HPDE6-E6E7 (cell line): ENCODE results near the gene SNX33.
"Not testable (repeated sequence)": the region's sequence is repeated elsewhere in the genome, so short reads cannot be mapped to it uniquely, and the experiment has no call there.

Experiments used
- DNase-seq: peaks from one replicate; pipeline ENCODE4 v3.0.0; 2011; ENCODE audit warnings: missing footprints; ENCODE audit errors: extremely low spot score

Gene SNX33

GRCh38 chr15:75661756-75662140, 14.0 kb downstream of the SNX33 start:
- no peak for DNase-seq

DNA sequence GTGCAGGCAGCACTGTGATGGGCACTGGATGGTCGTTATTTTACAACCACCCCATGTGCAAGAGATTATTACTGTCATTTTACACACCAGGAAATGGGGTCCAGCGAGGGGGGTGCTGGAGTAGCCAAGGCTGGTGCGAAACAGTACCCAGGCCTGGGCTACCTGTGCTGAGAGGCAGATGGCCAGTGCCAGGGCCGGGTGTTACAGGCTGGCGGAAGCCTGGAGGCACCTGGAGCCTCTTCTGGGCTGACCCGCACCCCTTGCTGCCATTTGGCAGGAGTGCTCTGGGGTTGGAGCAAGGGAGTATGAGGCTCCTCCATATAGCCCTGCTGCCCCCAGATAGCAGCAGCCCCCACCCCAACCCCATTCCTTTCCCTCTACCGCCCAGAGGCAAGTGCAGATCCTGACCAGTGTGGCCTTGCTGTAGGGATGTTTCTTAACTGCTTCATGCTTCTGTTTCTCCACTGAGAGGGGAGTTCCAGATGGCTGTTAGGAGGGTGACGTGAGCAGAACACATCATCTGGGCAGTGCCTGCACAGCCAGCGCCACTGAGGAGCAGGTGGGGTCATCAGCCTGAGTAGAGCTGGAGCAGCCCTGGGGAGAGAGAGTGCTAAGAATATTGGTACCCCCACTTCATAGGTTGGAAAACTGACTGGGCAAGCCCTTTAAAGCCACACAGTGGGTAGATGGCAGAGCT, 15.3 kb downstream of the SNX33 start:
- DNase-seq: no peak

DNA sequence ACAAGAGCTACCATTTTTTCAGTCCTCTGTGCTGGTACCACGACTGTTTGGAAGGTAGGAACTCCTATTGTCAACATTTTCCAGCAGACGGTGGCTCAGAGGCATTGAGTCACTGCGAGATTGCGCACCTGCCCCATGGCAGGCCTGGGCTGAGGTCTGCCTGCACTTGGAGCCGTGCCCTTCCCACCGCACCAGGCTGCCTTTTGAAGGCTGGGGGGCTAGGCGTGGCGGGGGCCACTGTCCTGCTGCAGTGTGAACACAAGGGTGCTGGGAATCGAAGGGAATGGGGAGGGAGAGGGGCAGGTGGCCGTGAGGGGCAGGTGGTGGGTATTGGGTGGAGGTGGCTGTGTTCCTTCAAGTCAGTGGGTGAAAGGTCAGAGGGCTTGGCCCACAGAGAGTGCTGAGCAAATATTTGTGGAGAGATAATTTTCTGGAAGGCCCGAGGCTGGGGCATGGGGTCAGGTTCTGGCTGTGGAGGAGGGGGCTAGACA, 16.3 kb downstream of the SNX33 start:
- peak; percentile 45 for DNase-seq

DNA sequence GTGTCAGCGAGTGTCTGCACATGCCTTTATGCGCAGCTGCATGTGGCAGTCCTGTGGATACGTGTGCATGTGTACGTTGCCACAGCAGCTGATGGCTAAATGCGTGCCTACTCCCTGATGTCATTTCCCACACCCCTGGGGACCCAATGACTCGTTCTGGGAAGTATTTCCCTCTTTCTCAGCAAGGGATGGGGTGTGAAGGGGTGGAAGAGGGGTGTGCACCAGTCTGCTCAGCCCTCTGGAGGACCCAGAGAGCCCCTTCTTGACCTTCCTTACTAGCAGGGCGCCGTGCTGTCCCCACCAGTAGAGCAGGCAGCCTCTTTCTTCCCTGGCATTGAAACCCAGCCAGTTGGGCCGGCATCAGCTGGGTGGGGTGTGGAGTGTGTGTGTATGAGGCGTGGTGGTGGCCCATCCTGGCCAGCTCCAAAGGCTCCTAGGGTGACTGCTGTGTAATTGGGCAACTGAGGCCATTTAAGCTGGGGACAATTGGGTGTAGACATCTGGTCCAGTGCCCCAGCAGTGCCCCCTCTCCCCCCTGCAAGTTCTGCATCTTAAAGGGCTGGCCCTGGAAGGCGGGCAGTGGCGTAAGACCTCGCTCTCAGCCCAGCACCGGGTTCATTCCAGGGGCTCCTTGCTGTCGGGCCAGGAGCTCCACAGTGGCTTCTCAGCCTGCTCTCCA, 19.2 kb downstream of the SNX33 start:
- DNase-seq: peak; percentile 94

- DNase-seq: peak; percentile 94
These were observed 21.6 kb downstream of the SNX33 start for GRCh38 chr15:75669191-75669878.

DNA sequence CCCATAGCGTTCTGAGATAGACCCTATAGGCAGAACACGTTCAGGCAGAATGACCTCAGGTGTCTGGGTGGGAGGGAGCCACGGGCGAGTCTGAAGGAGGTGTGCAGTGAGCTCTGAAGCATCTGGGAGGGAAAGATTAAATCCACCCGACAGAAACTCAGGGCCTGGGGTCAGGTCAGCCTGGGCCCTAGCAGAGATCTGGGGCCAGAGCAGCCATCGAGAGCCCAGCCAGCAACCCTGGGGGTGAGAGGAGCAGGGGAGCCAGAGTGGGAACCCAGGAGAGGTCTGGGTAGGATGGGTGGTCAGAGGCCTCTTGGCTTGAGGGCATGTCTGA, 22.1 kb downstream of the SNX33 start:
- DNase-seq: no peak

GRCh38 chr15:75671730-75672602, 24.3 kb downstream of the SNX33 start:
- DNase-seq: no peak

DNA sequence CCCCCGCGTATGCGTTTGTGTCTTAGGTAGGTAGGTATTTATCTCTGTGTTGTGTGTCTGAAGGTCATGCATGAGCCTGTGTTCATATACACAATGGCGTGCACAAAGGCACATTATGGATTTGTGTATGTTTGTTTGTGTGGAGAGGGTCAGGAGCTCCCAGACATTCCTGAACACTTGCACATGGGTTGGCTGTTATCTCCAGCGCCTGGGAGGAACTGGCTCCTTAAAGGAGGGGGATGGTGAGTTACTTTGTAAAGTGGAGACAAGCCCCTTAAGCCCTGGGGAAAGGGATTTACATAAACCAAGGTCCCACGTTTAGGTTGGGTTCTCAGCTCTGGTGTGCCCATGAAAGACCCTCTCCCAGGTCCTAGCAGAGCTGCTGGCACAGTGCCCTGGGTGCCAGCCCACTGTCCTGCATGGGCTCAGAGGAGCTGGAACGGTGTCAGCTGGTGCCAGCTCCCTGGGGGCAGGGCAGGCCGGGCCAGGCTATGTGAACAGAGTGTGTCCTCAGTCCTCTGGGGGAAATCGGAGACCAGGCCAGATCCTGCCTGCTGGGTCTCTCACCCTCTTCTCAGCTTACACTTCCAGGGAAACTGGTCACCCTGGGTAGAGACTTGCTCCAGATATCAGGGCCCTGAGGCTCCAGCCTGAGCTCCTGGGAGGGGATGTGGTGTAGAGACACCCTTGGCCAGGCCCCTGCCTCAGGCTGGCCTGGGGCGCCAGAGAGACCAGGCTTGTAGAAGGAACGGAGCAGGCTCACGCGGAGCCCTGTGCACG, 25.1 kb downstream of the SNX33 start:
- DNase-seq: no peak

DNA sequence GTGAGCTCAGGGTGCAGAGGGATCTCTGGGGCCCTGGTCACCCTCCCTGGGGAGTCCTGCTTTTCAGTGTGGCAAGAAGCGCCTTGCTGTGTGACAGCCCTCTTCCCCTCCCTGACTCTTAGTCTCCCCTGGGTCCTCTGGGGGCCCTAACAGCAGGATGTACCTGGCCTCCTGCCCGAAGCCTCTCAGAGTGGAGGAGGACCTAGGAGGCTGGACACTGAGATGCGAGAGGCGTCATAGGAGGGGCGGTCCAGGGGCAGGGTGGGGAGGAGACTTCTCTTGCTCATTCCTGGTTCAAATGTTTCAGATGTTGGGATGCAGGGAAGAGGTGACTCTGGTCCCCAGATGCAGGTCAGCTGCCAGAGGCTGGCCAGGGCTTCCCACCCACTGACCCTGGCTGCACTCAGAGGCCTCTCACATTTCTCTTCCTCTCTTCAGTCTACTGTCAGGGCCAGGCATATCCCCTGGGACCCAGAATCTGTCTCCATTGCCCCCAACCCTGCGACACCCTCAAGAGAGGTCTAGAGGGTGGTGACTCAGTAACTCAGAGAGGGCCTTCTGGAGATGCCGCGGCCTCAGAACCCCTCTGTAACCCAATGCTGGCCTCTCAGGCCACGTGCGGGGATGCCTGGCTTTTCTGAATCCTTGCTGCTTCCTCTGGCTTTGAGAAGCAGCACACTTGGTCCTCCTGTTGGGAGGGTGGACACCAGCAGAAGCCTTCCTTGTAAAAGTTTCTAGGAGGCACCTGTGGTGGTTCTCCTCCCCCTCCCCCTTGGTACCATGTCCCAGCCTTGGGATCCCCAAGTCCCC, 25.9 kb downstream of the SNX33 start:
- no peak for DNase-seq

DNA sequence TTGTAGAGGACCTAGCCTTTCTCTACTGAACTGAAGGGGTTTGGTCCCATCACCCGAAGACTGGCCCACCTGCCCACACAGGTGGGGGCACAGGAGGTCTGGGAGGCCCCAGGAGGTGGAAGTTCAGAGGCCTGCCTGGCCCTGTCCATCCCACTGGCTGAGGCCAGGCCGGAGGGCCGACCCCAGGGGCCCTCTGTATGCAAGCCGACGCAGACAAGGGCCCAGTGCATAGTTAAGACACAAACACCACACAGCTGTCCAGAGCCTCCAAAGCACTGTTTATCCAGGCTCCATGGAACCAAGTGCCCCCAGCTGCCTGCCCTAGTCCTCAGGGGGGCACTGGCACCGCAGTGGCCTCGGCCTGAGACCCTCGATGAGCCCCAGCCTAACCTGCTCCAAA, 26.7 kb downstream of the SNX33 start:
- DNase-seq: no peak

GRCh38 chr15:75675579-75676404, 28.1 kb downstream of the SNX33 start:
- no peak for DNase-seq

GRCh38 chr15:75676688-75677464, 29.2 kb downstream of the SNX33 start:
- DNase-seq: no peak

- DNase-seq: no peak
These were observed 30.0 kb downstream of the SNX33 start for GRCh38 chr15:75677465-75678323.

- not testable (repeated sequence) for DNase-seq
These were observed 30.6 kb downstream of the SNX33 start for GRCh38 chr15:75678324-75678690.

DNA sequence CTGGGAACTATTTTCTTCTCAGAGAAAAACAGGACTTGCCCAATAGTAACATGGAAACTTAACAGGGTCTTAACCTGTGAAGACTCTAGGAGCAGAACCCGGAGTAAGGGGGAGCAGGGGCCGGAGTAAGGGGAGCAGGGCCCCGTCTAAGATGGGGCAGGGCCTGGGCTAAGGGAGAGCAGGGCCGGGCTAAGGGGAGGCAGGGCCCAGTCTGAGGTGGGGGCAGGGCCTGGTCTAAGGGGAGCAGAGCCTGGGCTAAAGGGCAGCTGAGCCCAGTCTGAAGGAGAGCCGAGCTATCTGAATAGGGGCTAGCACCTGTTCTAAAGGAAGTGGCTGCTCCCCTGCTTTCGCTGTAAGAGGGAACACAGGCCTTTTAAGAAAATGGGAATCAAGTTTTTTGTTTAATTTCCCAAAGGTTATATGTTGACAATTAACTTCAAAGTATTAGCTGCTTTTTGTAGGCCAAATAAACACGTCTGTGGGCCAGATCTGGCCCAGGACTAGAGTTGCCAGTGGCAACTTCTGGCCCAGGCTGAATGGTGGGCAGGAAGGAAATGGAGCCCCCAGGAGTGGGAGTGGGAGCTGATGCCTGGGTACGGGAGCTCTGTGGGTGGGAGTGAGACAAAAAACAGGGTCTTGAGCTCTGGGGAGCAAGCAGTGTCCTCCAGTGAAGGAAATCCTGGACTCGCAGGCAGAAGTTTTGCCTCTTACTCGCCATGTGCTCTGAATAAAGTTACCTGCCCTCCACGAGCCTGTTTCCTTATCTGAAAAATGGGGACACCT, 32.5 kb downstream of the SNX33 start:
- DNase-seq: no peak

GRCh38 chr15:75682181-75683135, 34.7 kb downstream of the SNX33 start:
- DNase-seq: no peak
